ENCODE results near the gene SERPINB10.

DNA sequence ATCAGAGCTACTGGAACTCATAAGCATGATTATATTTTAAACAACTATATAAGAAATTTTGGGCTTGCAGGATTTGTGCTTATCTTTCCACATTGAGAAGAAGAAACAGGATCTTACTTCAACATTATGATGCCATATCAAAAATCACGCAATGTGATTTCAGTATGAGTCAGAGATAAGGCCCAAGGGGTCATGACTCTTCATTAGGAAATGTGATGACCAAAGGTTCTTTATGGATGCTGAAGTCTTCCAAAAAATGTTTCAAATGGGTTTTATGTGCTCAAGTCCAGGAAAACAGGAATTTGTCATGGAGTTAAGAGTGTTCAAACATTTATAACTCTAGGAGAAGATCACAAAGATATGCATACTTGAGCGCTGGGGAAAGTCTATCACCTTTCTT, 28.0 kb upstream of the SERPINB10 start:
- TF ChIP-seq EZH2 (optimal IDR thresholded peaks at IDR 0.05; ENCODE audit: low read depth, low read length), result no peak
- TF ChIP-seq, protein P1, sequence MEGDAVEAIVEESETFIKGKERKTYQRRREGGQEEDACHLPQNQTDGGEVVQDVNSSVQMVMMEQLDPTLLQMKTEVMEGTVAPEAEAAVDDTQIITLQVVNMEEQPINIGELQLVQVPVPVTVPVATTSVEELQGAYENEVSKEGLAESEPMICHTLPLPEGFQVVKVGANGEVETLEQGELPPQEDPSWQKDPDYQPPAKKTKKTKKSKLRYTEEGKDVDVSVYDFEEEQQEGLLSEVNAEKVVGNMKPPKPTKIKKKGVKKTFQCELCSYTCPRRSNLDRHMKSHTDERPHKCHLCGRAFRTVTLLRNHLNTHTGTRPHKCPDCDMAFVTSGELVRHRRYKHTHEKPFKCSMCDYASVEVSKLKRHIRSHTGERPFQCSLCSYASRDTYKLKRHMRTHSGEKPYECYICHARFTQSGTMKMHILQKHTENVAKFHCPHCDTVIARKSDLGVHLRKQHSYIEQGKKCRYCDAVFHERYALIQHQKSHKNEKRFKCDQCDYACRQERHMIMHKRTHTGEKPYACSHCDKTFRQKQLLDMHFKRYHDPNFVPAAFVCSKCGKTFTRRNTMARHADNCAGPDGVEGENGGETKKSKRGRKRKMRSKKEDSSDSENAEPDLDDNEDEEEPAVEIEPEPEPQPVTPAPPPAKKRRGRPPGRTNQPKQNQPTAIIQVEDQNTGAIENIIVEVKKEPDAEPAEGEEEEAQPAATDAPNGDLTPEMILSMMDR (IDR thresholded peaks at IDR 0.05; ENCODE audit: low read length), result no peak
- no peak for TF ChIP-seq EZH2phosphoT487 (IDR thresholded peaks at IDR 0.05; ENCODE audit: low read length)
